Fibroblast of skin of left biceps (primary cell): ENCODE results near the gene PTGFRN.
"Not testable (repeated sequence)": the region's sequence is repeated elsewhere in the genome, so short reads cannot be mapped to it uniquely, and the experiment has no call there.

Experiments used
- DNase-seq, 2 experiments: peaks; one replicate each; pipeline ENCODE4 v3.0.0-alpha.2; 2013; ENCODE audit warnings: low read depth in 2 of 2

Gene PTGFRN

DNA sequence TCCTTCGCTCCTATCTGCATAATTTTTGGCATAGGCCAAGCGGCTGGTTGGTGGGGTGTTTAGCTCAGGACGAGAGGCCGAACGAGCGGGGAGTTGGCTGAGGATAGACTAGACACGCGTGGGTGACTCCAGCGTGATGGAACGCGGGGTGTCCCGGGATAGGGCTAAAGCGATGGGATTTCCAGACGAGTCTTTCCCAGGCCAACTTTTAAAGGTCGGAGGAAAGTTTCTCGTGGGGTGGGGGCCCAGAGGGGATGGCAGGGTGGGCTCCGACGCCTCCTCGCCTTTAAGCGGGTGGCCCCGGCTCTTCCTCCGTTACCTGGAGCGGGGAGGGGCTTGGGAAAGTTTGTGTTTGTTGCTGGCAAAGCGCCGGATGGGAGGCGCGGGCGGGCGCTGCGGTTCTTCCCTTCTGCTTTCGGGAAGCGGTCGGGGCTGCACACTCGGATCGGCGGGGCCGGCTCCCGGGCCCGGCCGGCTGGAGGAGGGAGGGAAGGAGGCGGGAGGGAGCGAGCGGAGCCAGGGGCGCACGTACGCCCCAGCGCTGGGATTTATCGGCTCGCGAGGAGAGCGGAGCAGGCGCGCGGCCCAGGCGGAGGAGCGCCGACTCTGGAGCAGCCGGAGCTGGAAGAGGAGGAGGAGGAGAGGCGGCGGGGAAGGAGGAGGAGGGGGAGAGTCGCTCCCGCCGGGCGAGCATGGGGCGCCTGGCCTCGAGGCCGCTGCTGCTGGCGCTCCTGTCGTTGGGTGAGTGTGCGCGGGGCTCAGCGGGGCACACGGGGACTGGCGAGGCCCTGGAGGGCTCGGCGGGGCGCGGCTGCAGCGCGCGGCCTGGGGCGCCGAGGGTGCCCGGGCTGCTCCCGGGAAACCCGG is at the start of gene PTGFRN:
TSS of gene PTGFRN (plus strand) at position 405 of the 867 bp plus-strand sequence. CDS start at position 693, 288 bp downstream.
- DNase-seq, result peak; percentile 40 to 42

DNA sequence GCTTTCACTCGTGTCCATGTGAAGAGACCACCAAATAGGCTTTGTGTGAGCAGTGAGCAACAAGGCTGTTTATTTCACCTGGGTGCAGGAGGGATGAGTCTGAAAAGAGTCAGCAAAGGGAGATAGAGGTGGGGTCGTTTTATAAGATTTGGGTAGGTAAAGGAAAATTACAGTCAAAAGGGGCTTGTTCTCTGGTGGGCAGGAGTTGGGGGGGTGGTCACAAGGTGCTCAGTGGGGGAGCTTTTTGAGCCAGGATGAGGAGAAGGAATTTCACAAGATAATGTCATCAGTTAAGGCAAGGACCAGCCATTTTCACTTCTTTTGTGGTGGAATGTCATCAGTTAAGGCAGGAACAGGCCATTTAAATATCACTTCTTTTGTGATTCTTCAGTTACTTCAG is 49.5 kb upstream of the PTGFRN start:
- DNase-seq, result not testable (repeated sequence)

GRCh38 chr1:116861137-116861536 is 48.6 kb upstream of the PTGFRN start:
- no peak for DNase-seq

GRCh38 chr1:116863031-116863430 is 46.7 kb upstream of the PTGFRN start:
- DNase-seq, result not testable (repeated sequence)

- not testable (repeated sequence) for DNase-seq
Measured at GRCh38 chr1:116866478-116866877, 43.2 kb upstream of the PTGFRN start.

GRCh38 chr1:116868385-116868784 is 41.3 kb upstream of the PTGFRN start:
- no peak for DNase-seq

DNA sequence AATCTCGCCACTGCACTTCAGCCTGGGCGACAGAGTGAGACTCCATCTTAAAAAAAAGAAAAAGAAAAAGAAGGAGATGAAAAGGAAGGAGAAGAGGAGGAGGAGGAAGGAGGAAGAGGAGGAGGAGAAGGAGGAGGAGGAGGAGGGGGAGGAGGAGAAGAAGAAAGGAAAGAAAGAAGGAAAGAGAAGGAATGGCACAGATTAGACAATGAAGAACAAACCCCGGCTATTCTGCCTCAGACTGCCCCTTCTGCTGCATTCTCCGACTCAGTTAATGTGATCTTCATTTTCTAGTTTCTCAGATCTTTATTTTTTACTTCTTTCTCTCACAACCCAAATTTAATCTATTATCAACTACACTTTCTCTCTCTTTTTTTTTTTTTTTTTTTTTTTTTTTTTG is 40.1 kb upstream of the PTGFRN start:
- DNase-seq, result no peak

GRCh38 chr1:116870300-116870699 is 39.4 kb upstream of the PTGFRN start:
- no peak for DNase-seq

- DNase-seq, result no peak
Measured at GRCh38 chr1:116871779-116872146, 38.0 kb upstream of the PTGFRN start.

DNA sequence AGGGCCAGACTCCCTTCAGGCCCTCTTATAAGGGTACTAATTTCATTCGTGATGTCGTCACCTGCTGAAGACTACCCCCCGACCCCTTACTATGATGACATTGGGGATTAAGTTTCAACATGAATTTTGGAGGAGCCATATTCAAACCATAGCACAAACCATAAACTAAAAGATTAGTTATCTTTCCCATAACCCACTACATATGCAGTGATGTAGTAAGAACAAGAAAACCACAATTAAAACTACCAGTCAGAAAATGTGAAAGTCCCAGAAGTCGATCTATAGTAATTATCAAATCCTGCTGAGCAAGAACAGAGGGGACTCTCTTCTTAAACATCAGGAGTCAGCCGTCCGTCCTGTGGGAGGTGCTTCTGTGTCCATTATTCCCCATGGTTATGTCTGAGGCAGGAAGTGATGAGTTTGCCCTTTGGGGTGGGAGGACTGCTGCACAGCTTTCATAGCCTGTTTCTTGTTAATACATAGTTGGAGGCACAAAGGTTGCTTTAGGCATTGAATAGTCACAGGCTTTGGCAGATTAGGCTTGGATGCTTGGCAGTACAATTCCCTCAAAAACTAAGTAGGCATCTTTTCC is 35.9 kb upstream of the PTGFRN start:
- no peak for DNase-seq

GRCh38 chr1:116874733-116875249 is 34.9 kb upstream of the PTGFRN start:
- DNase-seq, result no peak

- DNase-seq, result no peak
Measured at GRCh38 chr1:116875391-116875790, 34.3 kb upstream of the PTGFRN start.

DNA sequence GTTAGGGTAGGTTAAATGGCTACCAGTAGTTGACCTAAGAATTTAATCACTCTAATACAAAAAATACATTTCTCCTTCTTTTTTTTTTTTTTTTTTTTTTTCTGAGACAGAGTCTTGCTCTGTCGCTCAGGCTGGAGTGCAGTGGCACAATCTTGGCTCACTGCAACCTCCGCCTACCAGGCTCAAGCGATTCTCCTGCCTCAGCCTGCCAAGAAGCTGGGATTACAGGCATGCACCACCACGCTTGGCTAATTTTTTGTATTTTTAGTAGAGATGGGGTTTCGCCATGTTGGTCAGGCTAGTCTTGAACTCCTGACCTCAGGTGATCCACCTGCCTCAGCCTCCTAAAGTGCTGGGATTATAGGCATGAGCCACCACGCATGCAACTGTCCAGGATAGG is 33.8 kb upstream of the PTGFRN start:
- not testable (repeated sequence) for DNase-seq

DNA sequence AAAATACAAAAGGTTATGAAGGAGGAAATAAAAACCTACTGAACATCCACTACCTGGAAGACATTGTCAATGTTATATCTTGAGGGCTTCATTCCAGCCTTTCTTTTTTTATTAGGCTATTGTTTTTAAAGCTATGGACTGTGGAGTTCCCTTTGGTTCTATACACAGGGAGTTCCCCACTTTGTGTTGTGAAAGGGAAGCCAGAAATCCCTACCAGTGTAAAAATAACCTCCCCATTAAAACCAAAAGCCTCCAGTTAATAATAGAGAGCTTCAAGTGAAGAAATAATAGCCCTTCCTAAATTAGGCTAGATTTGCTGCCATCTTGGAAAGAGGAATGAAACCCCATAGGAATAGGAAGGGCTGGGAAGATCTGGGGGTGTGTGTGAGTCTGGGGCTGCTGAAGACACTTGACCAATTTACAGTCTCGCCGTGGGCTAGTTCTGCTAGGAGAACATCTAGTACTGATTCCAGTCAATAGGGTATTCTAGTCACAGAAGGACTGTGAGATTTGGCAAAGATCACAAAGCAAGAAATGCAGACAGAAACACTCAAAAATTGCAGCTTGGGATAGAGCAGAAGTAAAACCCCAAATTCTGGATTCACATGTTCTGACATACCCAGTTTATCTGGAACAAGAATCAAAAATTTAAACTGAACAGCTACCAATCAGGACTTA is 32.4 kb upstream of the PTGFRN start:
- DNase-seq, result no peak

DNA sequence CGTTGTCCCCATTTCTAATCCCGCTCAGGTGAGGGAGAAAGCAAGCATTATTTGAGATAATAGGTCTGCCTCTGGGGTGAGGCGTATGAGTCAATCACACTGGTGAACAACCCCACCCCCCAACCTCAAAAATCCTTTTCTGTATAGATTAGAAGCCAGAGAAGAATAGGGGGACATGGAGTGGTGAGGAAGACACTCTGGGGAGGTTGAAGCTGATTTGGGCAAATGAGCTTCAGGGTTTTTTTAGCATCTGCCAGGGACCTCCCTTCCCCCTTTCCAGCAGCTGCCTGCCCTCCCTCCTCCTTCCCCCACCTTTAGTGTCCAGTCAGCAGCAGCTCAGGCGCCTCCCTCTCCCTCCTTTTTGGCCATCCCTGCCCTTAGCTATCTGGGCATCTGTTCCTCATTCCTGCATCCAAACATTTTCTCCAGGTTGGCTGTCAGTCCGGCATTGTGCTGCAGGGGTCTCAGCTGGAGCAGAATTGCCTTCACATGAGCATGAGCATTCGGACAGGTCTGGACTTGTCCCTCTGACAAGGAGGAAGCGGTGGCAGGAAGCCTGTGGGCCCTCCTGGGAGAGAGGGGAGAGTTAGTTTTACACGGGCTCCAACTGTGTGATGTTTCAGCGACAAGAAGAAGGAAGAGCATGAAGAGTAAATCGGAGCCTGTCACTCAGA is 30.8 kb upstream of the PTGFRN start:
- no peak for DNase-seq

DNA sequence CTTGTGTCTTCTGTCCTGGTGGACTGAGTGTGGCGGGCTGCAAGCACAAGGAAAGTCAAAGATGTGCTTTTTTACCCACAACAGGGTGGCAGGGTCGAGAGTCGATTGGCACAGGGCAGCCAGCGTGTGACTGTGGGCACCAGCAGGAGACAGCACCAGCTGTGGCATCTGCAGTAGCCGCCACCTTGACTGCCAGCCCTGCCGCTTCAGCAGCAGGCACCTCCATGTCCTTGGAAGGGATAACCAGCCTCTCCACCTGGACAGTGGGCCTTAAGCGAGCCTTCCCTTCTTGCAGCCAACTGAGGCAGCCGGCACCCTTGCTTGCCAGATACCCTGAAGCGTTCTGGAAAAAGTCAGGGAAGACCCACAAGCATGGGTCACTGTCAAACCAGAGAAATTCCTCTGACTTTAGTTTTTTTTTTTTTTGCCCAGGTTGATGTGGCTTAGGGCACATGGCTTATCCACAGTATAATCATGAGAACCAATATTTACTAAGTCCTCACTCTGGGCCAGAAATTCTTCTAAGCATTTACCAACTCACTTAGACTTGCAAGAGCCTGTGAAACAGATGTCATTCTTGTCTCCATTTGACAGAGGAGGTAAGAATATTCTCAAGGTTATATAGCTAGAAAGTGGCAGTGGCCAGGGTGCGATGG is 30.1 kb upstream of the PTGFRN start:
- no peak for DNase-seq

- DNase-seq, result no peak
Measured at GRCh38 chr1:116880917-116881316, 28.8 kb upstream of the PTGFRN start.

DNA sequence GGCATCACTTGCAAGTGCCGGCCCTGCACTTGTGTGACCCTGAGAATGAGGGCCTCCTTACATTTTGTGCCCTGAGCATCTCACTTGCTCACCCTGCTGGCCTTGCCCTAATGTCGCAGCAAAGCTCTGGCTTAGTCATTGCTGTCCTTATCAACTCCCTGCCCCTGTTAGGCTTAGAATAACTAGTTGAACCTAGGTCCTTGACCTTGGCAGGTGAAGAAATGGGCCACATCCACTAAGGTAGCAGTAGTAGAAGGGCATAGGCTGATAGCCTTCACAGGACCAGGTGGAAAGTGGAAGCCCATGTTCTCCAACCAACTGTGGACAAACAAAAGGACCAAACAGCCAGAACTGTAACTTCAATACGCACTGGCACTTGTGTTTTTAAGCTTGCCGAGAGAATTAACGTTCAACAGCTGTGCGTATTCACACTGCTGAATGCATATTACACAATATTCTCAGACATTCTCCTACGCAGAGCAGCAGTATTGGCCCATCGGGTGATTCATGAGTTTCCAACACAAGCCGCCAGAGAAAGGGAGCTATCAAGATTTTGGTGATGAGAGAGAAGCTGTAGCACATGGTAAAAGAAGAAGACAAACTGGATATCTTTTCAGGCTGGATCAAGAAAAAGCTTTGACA is 27.7 kb upstream of the PTGFRN start:
- DNase-seq, result peak; percentile 71 to 75

GRCh38 chr1:116882866-116883265 is 26.9 kb upstream of the PTGFRN start:
- DNase-seq, result no peak

- no peak for DNase-seq
Measured at GRCh38 chr1:116886291-116886878, 23.3 kb upstream of the PTGFRN start.

DNA sequence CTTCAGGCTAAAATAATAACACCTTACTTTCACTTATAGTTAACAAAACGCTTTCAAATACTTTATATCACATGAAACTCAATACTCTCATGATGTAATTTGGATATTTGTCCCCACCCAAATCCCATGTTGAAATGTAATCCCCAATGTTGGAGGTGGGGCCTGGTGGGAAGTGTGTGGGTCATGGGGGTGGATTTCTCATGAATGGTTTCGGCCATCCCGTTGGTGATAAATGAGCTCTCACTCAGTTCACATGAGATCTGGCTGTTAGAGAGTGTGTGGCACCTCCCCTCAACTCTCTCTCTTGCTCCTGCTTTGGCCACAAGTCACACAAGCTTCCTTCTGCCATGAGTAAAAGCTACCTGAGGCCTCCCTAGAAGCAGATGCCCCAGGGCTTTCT is 22.5 kb upstream of the PTGFRN start:
- DNase-seq, result no peak
